Panc1 (cell line): ENCODE data around the gene COX17.

Experiments used
- CTCF ChIP-seq: fragments of 450-650 bp; IDR thresholded peaks from 2 replicates; pipeline ENCODE4 v1.5.1; 2017; ENCODE audit warnings: mild to moderate bottlenecking
- POLR2AphosphoS5 ChIP-seq: IDR thresholded peaks from 2 replicates; pipeline ENCODE4 v1.6.1; 2012; ENCODE audit warnings: mild to moderate bottlenecking, low read depth, low read length, moderate library complexity
- TF ChIP-seq, protein P1 (sequence below), 2 experiments: IDR thresholded peaks; 2 replicates each; pipeline ENCODE4 v1.6.1; 2011 to 2012; ENCODE audit warnings: low read depth in 2 of 2, control low read depth in 1 of 2, low read length in 1 of 2, mild to moderate bottlenecking in 1 of 2, moderate library complexity in 1 of 2; ENCODE audit not compliant: insufficient read depth in 1 of 2

- TF ChIP-seq CTCF (no peak), POLR2AphosphoS5 (no peak)
- TF ChIP-seq, protein P1, sequence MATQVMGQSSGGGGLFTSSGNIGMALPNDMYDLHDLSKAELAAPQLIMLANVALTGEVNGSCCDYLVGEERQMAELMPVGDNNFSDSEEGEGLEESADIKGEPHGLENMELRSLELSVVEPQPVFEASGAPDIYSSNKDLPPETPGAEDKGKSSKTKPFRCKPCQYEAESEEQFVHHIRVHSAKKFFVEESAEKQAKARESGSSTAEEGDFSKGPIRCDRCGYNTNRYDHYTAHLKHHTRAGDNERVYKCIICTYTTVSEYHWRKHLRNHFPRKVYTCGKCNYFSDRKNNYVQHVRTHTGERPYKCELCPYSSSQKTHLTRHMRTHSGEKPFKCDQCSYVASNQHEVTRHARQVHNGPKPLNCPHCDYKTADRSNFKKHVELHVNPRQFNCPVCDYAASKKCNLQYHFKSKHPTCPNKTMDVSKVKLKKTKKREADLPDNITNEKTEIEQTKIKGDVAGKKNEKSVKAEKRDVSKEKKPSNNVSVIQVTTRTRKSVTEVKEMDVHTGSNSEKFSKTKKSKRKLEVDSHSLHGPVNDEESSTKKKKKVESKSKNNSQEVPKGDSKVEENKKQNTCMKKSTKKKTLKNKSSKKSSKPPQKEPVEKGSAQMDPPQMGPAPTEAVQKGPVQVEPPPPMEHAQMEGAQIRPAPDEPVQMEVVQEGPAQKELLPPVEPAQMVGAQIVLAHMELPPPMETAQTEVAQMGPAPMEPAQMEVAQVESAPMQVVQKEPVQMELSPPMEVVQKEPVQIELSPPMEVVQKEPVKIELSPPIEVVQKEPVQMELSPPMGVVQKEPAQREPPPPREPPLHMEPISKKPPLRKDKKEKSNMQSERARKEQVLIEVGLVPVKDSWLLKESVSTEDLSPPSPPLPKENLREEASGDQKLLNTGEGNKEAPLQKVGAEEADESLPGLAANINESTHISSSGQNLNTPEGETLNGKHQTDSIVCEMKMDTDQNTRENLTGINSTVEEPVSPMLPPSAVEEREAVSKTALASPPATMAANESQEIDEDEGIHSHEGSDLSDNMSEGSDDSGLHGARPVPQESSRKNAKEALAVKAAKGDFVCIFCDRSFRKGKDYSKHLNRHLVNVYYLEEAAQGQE (IDR thresholded peaks at IDR 0.05; ENCODE audit: insufficient read depth in 1 of 2, low read depth in 2 of 2, low read length in 1 of 2): no peak
Measured at GRCh38 chr3:119620899-119621298, 56.3 kb downstream of the COX17 start.
